GM21390 (cell line): ENCODE results near the gene PGS1.

Experiments
- ATAC-seq: cut with Tn5 transposase; IDR thresholded peaks from one replicate; pipeline ENCODE4 v1.9.1; 2021; ENCODE audit not compliant: unreplicated experiment

PGS1 gene

DNA sequence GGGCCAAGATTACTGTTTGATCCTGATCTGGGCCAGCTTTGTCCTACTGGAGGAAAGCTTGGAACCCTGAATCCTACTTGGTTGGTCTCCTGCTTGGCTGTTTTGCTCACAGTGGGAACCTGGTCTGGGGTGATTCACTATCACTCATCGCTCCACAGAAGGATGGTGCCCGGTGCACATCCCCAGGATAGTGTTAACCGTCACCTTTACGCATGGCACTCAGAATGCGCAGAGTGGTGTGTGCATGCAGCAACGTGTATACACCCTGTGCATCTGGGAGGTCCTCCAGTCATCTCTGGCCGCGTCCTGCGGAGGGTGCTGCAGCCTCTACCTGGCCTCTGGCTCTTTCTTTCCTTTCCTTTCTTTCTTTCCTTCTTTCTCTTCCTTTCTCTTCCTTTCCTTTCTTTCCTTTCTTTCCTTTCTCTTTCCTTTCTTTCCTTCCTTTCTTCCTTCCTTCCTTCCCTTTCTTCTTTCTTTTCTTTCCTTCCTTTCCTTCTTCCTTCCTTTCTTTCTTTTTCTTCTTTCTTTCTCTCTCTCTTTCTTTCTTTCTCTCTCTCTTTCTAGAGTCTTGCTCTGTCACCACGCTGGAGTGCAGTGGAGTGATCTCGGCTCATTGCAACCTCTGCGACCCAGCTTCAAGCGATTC, 31.7 kb upstream of the PGS1 start:
- no peak for ATAC-seq

DNA sequence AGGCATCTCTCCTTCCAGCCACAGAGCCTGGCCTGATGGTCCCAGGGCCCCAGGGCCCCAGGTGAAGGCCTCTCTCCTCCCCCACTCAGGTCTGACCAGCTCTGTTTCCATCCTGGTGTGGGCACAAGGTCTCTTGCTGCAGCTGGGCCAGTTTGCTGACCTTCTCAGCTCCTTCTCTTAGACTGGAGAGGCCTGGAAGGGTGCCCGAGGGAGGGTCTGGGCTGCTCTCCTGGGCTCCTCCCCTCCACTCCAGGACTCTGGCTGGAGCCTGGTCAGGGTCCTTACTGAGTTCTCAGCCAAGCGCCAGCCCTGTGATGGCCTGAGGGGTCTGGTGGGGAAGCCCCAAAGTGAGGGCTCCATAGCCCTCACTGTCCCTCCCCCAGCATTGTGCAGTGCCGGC, 31.0 kb upstream of the PGS1 start:
- no peak for ATAC-seq

DNA sequence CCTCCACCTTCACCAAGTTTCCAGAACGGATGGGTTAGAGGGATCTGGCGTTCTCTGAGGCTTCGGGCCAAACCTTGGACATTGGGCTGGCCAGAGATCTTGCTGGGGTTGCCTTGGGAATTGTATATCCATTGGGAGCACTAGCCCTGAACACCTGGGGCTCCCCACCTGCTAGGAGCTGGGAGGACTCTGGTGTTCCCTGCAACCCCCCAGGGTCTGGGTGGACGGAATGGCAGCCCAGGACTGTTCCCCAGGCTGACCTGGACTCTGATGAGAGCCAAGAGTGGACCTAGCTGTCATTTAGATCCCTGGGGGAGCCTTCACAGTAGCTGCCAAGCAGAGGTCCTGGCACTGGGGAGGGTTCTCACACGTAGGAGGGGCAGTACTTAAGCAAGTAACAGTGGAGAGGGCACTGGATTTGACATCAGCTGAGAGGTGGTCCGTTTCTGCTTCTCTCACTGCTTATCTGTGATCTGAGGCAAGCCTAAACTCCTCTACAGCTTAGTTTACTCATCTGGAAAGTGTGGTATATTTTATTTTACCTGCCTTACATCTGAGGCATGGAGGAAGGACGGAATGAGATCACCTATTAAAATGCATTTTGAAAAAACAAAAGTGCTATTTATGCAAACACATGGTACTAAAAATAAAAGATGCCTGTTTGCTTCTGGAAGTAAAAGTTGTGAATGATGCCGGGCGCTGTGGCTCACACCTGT, 30.2 kb upstream of the PGS1 start:
- no peak for ATAC-seq

DNA sequence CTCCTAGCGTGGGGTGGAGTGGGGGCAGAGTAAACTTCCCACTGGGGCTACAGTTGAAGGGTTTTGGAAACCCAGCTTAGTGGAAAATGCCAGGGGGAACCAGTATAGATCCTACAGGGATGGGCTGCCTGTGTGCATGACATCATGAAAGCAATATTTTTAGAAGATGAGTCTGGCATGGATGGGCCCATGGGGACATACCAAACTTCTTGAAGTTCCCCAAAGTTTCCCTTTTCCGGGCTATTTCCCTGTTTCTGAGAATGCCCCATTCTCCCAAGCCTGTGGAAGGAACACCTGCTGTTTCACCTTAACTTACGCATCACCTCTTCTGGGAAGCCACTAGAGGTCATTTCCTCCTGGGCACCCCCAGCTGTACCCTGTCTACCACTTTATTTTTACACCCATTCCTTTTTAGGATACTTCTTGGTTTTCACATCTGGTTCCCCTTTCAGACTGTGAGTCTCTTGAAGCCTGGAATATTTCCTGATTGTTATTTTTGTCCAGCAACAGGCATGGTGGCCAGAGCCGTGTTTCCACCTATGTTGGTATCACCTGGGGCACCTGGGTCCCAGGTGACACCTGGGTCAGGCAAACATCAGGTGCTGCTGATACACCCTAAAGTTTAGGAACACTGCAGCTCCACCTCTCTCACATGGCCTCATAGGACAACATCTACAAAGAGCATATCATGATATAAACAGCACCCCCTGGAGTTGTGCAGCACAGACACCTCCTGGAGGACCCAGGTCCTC, 28.4 kb upstream of the PGS1 start:
- ATAC-seq: no peak

DNA sequence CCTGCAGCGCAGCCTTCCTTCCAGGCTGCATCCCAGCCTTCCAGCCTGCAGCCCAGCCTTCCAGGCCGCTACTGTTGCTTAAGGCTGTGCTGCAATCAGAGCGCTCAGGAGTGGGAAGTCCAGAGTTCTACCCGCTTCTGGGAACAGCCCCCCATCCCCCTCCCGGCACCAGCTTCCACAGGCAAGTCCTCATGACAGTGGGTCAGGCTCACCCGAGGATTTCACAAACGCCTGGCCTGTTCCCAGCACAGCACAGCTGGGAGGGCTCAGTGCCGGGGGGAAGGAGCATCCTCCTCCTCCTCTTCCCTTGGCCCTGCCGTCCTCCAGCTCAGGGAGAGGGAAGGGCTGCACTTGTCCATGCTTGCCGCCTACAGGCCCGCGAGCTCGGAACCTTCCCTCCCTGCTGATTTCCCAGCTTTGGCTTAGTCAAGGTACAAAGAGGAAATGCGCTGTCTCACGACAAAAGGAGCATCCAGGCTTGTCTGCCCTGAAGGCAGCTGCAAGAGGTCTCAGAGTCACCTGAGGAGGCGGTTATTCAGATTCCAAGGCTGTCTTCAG, 26.9 kb upstream of the PGS1 start:
- ATAC-seq: no peak

DNA sequence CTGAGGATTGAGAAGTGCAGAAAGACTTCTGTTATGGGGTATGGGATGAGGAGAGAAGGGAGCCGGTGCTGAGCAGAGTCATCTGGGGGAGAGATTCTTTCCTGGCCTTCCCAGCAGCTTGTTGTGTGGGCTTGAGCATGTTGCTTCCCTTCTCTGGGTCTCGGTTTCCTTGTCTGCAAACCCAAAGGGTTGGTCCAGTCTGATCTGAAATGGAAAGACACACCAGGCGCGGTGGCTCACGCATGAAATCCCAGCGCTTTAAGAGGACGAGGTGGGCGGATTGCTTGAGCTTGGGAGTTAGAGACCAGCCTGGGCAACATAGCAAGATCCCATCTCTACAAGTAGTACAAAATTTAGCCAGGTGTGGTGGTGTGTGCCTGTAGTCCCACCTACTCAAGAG, 24.6 kb upstream of the PGS1 start:
- no peak for ATAC-seq

DNA sequence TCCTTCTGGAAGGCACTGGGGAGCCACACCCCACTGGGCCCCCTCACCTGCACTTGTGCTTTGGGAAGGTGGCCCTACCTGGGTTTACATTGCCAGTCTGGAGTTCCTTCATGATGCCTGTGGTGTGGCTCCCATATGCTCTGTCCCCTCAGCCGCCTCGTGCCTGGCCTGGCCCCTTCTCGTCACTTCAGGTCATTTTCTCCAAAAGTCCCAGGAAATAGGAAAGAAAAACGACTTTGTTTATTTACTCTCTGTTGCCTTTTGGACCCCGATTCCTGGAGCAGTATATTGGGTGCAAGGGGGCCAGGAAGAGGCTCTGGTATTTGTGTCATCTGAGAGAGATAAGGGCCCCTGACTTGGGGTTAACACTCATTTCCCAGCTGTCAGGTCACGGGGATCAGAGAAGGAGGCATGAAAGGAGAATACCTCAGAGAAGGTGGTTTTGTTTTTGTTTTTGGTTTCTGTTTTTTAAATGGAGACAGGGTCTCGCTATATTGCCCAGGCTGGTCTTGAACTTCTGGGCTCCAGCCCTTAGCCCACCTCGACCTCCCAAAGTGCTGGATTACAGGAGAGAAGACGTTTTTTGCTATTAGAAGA, 23.3 kb upstream of the PGS1 start:
- ATAC-seq: no peak

DNA sequence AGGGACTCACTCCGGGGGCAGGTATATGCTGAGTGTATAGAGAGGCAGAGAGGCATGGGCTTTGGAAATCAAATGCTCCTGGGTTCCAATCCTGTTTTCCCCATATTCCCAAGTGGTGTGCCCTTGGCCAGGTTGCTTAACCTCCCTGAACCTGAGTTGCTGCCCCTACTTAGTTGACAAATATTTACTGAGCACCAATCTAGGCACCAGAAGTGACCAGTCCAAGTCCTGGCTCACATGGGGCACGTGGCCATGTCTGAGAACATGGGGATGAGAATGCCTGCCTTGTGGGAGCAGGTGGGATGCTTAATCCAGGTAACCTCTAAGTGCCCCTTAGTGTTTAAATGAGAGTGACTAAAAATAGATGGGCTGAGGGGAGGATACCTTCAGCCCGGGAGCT, 22.7 kb upstream of the PGS1 start:
- no peak for ATAC-seq

DNA sequence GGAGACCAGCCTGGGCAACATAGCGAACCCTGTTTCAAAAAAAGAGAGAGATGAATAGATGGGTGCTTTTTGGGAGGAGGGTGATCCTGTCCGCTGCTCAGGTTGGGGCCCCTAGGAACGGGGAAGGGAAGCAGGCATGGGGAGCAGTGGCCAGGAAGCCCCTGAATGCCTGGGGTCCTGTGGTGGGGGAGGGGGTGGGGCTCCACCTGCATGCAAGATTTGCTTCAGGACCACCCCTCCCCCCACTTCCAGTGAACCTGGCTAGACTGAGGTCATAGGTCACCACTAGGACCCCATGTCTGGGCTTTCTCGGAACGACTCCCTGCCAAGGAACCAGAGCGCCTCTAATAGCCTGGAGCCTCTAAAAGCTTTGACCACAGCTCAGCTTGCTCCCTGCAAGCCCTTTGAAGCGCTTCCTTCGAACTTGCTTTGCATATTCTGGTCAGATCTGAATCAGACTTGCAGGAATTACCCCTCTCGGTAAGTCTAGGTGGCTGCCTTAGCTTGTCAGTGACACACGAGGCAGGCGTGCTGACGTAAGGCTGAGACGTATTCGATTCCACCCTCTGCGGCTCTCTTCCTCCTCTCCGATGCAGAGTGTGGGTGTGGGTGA, 22.2 kb upstream of the PGS1 start:
- peak; percentile 50 for ATAC-seq

DNA sequence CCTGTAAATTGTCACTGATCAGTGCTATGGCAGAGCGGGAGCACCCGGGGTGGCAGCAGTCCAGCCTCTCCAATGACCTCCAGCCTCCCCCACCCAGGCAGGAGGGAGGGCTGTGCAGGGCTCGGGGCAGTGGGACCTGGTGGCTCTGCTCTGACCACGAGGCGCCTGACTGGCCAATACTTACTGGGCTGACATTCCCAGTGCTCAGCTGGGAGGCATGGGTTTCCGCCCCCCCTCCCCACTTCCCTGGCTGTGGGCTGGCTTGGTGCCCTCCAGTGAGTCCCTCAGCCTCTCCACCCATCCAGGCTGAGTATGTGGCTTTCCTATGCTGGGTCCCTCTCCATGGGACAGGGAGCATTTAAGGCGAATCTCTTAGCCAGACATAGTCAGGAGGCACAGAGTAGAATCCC, 21.3 kb upstream of the PGS1 start:
- ATAC-seq: no peak

DNA sequence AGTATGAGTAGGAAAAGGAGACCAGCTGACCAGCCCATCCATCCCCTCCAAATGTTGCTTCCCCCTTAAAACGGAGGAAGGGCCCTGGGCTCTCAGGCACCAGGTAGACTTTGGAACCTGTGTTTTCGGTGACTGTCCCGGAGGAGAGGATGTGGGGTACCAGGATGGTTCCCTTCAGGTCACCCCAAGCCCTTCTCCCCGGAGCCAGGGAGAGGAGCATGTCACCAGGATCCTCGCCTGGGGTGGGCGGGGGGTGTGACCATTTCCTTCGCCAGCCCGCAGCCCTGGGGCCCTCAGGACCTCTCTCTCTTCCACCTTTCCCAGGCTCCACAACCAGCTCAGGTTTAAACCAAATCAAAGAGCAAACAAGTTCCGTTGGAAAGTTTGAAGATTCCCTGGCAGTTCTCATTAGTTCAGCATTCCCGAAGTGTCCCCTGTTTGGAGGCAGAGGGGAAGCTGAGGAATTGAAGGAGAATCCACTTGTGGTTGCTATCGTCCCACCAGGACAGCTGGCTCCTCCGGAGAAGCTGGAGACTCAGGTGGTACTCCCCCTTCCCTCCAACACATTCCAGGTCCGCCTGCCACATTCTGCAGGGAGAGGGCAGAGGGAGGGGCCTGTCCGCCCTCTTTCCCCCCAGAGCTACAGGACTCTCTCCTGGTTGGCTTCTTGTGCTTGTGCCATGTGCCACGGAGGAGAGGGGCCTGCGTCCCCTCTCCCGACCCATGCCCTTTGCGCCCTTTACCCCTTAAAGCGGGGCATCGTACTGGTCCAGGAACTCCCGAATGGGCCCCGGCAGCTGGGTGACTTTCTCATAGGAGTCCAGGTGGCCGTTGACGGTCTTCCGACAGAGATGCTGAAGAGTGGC, 20.5 kb upstream of the PGS1 start:
- no peak for ATAC-seq

DNA sequence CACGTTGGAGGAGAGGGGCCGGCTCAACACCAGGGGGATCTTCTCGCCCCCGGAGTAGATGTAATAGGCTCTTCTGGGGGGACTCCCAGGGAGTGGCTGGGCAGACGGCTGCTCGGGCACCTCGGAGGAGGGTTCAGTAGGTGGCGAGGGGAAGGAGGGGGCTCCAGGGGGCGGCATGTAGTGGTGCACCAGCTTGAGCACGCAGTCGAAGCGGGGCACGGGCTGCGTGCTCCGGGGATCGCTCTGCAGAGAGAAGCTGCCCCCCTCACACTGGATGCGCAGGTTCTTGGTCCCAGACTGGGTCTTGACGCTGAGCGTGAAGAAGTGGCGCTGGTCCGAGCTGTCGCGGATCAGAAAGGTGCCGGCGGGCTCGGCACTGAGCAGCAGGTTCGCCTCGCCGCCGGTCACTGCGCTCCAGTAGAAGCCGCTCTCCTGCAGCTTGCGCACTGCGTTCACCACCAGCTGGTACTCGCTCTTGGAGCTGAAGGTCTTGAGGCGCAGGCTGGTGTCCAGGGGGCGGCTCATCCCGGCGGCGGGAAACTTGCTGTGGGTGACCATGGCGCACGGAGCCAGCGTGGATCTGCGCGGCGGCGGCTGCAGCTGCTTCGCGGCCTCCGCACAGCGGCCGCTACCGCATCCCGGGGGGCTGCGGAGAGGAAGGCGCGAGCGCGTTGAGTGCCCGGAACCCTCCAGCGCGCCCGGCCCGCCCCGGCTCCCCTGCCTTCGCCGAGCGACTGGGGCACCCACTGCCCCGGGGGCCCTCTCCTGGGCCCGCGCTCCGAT, 19.7 kb upstream of the PGS1 start:
- no peak for ATAC-seq

DNA sequence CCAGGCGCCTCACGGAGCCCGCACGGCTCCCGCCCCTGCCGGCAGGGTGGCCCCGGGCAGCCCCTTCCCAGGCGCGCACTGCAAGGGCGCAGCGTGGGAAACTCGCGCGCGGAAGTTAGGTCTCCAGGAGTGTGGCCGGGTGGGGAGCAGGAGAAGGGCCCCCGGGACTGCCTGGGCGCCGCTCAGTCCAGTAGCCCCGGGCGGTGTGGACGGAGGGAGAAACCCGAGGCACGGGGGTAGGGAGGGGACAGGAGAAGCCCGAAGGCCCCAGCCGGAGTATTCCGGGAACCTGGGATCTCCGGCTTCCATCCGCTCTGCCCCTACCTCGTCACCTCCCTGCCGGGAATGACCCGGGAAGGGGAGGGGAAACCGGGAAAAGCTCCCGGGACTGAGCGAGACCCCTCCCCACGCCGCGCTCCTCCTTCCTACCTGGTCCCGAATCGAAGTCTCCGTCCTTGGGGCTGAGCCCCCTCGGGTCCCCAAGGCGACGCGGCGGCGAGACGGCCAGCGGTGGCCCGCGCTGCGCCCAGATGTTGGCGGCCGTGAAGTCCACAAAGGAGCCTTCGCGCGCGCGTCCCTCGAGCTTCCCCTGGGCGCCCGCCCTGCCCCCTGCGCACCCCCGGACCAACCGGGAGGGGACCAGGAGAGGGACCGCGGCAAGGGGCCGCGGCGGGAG, 19.0 kb upstream of the PGS1 start:
- ATAC-seq: no peak

DNA sequence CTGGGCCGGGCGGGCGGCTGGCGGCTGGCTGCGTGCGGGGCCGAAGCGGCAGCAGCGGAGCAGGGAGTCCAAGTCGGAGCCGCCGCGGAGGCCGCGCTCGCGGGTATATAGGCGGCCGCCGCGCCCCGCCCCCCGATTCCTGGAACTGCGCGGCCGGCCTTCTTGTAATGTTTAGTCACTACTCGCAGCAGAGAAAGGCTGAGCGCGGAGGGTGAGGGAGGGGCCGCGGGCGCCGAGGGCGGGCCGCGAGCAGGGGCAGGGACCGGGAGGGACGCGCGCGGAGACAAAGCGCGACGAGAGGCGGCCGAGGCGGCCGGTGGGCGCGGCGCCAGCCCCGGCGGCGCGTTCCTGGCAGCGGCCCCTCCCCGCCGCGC, 18.5 kb upstream of the PGS1 start, which contains the start of gene SOCS3:
Gene SOCS3 (minus strand): TSS at position 81 of the 374 bp plus-strand sequence. CDS start 982 bp downstream, outside the sequence.
- ATAC-seq: peak; percentile 25

DNA sequence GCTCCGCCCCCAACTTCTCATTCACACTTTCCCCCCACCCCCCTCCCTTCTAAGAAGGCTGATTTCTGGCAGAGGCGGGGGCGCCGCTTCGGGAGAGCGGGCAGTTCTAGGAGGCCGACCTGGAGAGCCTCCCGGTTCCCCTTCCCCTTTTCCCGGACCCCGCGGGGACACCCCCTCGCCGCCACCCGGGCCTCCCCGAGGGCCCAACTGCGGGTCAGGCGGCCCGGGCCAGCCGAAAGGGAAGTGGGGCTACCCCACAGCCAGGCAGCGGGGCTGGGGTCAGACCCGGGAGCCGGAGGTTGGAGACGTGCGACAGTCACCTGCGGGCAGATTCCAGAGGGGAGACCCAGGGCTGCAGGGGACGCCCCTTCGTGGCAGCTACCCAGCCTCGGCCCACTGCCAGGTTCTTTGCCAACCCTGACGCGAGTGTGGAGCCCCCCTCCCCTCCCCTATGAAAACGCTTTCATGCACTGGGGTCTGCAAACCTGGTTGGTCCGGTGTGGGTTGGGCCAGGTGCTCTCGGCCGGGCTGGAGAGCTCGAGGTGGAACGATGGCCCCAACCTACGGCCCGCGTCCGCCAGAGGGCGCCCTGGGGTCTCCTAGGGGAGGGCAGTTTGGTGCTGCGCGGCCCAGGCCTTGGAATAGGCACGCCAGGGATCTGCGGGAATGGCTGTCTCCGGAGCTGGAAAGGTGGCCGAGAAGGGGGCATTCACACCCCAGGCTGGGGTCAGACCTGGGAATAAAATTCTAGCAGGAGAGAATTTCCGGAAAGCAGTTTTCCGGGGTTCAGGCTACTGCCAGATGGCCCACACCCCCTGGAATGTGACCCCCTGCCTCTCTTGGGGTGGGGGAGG, 17.9 kb upstream of the PGS1 start:
- ATAC-seq: peak; percentile 33

DNA sequence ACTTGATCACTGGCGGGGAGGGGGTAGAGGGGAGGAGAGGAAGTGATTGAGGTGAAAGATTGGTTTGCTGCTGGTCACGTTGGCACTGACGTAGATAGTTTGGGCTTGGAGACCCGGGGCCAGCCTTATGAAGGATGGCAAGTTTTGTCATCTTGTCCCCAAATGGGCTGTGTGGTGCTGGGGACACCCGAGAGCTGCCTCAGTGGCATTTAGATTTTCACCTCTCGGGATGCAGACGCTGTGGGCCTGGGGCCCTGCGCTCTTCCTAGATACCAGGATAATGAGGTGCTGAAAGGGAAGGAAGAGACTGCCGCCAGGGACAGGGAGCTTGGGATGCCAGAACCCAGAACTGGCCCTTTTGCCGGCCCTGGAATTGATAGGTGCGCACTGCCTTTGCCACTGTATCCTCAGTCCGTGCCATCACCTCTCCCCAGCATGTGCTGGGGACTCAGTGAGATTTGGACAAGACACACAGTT, 17.2 kb upstream of the PGS1 start:
- no peak for ATAC-seq

DNA sequence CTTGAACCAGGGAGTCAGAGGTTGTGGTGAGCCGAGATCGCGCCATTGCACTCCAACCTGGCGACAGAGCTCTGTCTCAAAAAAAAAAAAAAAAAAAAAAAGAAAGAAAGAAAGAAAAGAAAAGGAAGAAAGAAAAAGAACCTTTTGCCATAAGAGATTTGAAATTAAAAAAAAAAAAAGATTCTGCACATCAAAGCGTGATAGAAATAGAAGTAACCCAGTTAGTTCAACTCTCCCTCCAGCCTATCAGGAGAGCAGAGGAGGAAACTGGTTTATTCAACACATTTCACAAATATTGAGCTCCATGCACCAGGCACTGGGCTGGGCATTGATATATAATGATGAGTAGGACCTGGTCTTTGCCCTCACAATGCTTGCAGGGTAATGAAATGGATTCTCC, 16.2 kb upstream of the PGS1 start:
- ATAC-seq: no peak

DNA sequence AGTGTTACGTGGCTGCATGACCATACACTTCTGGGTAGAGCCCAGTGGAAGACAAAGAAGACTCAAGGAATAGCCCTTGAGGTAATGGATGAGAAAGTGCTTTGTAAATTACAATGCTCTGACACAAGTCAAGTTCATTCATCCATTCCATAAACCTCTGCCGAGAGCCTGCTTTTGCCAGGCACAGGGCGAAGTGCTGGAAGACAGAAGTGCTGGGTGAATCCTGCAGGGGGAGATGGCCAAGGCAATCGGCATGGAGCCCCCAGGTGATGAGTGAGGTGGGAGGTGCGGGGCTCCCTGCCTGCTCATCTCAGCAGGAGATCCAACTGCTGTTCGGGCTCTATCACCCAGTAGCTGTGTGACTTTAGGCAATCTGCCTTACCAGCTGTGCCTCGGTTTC, 15.8 kb upstream of the PGS1 start:
- no peak for ATAC-seq
